OCI-LY3 (cell line): Measurements from ENCODE around the gene ATL1.

Experiments used
- EZH2phosphoT487 ChIP-seq: fragments of 200-600 bp; shearing (Covaris generic); IDR thresholded peaks from 2 replicates; pipeline ENCODE4 v1.6.1; 2018; ENCODE audit warnings: antibody characterized with exemption, mixed run types, low read depth
- TF ChIP-seq, protein P1 (sequence below): fragments of 200-600, 300-600 bp; sonication (generic); IDR thresholded peaks from 2 replicates; pipeline ENCODE4 v1.5.1; 2014; ENCODE audit warnings: antibody characterized with exemption, low read length, low read depth

GRCh38 chr14:50510157-50510556 lies 49.8 kb upstream of the ATL1 start:
- TF ChIP-seq, protein P1, sequence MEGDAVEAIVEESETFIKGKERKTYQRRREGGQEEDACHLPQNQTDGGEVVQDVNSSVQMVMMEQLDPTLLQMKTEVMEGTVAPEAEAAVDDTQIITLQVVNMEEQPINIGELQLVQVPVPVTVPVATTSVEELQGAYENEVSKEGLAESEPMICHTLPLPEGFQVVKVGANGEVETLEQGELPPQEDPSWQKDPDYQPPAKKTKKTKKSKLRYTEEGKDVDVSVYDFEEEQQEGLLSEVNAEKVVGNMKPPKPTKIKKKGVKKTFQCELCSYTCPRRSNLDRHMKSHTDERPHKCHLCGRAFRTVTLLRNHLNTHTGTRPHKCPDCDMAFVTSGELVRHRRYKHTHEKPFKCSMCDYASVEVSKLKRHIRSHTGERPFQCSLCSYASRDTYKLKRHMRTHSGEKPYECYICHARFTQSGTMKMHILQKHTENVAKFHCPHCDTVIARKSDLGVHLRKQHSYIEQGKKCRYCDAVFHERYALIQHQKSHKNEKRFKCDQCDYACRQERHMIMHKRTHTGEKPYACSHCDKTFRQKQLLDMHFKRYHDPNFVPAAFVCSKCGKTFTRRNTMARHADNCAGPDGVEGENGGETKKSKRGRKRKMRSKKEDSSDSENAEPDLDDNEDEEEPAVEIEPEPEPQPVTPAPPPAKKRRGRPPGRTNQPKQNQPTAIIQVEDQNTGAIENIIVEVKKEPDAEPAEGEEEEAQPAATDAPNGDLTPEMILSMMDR: no peak
- no peak for TF ChIP-seq EZH2phosphoT487
